ENCODE results near the gene LGR6. TPM values are rescaled to one million over a fixed set of nuclear protein-coding genes. Genes with fewer than 3 reads are reported as not detected.
"Not testable (repeated sequence)": the region's sequence is repeated elsewhere in the genome, so short reads cannot be mapped to it uniquely, and the experiment has no call there.

LGR6 gene
- total RNA-seq (2014; rRNA removed; shearing (Covaris generic)), result 0.23 and 1.2 TPM in 2 replicates

GRCh38 chr1:202193614-202194327 is at the start of gene LGR6:
LGR6 (plus strand) TSS chr1:202193799; CDS start chr1:202193990, 191 bp downstream.
- DNase-seq (ENCODE audit: low read depth), result peak; percentile 27

GRCh38 chr1:202144402-202145067 is 49.1 kb upstream of the LGR6 start, which contains the start of gene ARL8A:
ARL8A (minus strand) TSS chr1:202144737; CDS start chr1:202144572, 165 bp downstream.
- peak; percentile 77 for DNase-seq (ENCODE audit: low read depth)

- DNase-seq (ENCODE audit: low read depth), result no peak
Measured at GRCh38 chr1:202145068-202145743, 48.4 kb upstream of the LGR6 start.

GRCh38 chr1:202145744-202146140 is 47.9 kb upstream of the LGR6 start:
- not testable (repeated sequence) for DNase-seq (ENCODE audit: low read depth)

GRCh38 chr1:202146279-202146678 is 47.3 kb upstream of the LGR6 start:
- DNase-seq (ENCODE audit: low read depth), result no peak

- no peak for DNase-seq (ENCODE audit: low read depth)
Measured at GRCh38 chr1:202146993-202147392, 46.6 kb upstream of the LGR6 start.

- DNase-seq (ENCODE audit: low read depth), result no peak
Measured at GRCh38 chr1:202148391-202148790, 45.2 kb upstream of the LGR6 start.

- DNase-seq (ENCODE audit: low read depth), result no peak
Measured at GRCh38 chr1:202149566-202149965, 44.0 kb upstream of the LGR6 start.

- no peak for DNase-seq (ENCODE audit: low read depth)
Measured at GRCh38 chr1:202150187-202150586, 43.4 kb upstream of the LGR6 start.

- DNase-seq (ENCODE audit: low read depth), result no peak
Measured at GRCh38 chr1:202150602-202151001, 43.0 kb upstream of the LGR6 start.

- no peak for DNase-seq (ENCODE audit: low read depth)
Measured at GRCh38 chr1:202151045-202151444, 42.6 kb upstream of the LGR6 start.

- no peak for DNase-seq (ENCODE audit: low read depth)
Measured at GRCh38 chr1:202152399-202152798, 41.2 kb upstream of the LGR6 start.

GRCh38 chr1:202153284-202153683 is 40.3 kb upstream of the LGR6 start:
- DNase-seq (ENCODE audit: low read depth), result no peak

- DNase-seq (ENCODE audit: low read depth), result no peak
Measured at GRCh38 chr1:202154148-202154765, 39.3 kb upstream of the LGR6 start.

- DNase-seq (ENCODE audit: low read depth), result peak; percentile 67
Measured at GRCh38 chr1:202154766-202155477, 38.7 kb upstream of the LGR6 start.

- peak; percentile 64 for DNase-seq (ENCODE audit: low read depth)
Measured at GRCh38 chr1:202155478-202156021, 38.0 kb upstream of the LGR6 start.

- no peak for DNase-seq (ENCODE audit: low read depth)
Measured at GRCh38 chr1:202156590-202156989, 37.0 kb upstream of the LGR6 start.

GRCh38 chr1:202157945-202158344 is 35.7 kb upstream of the LGR6 start:
- DNase-seq (ENCODE audit: low read depth), result no peak

GRCh38 chr1:202158810-202159533 is 34.6 kb upstream of the LGR6 start:
- DNase-seq (ENCODE audit: low read depth), result no peak

- DNase-seq (ENCODE audit: low read depth), result no peak
Measured at GRCh38 chr1:202159534-202160371, 33.8 kb upstream of the LGR6 start.

All from Daoy (cell line).